ENCODE results near the gene PRR23E.

The PRR23E gene

GRCh38 chr3:127192576-127193232 is at the start of gene PRR23E:
Gene PRR23E, plus strand, starts transcription at chr3:127193131. Its CDS starts 3,555 bp downstream, at chr3:127196686.
- DNase-seq = no peak

- DNase-seq = no peak
Measured at GRCh38 chr3:127143172-127143571, 49.8 kb upstream of the PRR23E start.

- DNase-seq = no peak
Measured at GRCh38 chr3:127144631-127145030, 48.3 kb upstream of the PRR23E start.

DNA sequence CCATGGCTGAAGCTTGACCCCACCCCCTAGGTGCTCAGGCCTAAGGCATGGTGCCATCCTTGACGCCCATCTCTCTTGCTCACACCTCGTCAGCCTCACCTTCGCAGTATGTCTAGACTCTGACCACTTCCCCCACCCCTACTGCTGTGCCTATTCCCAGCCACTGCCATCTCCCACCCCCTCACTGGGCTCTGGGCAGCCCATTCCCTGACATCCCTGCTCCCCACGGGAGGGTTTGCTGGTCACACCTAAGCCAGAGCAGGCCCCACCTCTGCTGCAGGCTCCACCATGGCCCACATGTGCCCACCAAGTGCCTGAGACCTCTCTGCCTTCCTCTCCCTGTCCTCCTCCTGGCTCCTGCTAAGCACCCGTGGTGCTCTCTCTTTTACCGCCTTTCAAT is 47.7 kb upstream of the PRR23E start:
- DNase-seq = no peak

DNA sequence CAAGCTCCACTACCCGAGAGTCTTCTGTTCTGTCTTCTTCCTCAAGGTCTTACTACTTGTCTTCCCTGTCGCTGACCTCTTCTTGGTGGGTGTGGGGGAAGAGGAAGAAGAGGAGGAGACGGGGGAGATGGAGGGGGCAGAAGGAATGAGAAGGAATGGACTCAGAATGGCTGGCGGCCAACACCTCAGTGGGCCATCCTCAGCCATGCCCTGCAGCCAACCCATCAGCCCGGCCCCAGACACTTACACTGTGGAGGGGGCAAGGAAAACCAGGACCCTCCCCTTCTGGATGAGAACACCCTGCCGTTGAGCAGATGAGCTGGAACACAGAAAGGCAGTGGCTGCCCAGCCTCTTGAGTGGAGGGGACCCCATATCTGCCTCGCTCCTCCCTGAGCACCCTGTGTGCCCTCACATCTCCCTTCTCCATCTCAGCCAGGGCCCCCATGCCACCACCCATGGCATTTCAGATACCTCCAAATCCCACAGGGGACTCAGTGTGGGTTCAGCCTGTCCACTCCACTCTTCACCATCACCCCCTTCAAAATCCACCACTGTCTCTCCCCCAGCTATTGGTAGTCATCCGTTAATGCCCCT is 45.5 kb upstream of the PRR23E start:
- DNase-seq = no peak

- no peak for DNase-seq
Measured at GRCh38 chr3:127149621-127150310, 43.2 kb upstream of the PRR23E start.

- DNase-seq = no peak
Measured at GRCh38 chr3:127150513-127151250, 42.2 kb upstream of the PRR23E start.

DNA sequence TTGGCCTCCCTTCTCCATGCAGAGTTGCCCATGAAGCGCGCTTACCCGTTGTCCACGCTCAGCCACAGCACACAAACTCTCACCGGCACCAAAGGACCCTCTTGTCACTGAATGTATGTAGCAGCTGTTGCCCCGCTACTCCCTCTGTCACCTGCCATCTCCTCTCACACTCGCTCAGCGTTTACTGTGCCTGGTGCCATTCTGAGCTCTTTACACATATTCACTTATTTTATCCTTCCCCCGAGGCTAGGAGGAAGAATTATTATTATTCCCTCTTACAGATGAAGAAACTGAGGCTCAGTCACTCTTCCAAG is 41.7 kb upstream of the PRR23E start:
- DNase-seq = no peak

GRCh38 chr3:127151992-127152650 is 40.8 kb upstream of the PRR23E start:
- DNase-seq = no peak

GRCh38 chr3:127152684-127153505 is 40.0 kb upstream of the PRR23E start:
- DNase-seq = no peak

- no peak for DNase-seq
Measured at GRCh38 chr3:127153506-127153815, 39.5 kb upstream of the PRR23E start.

GRCh38 chr3:127156338-127157050 is 36.4 kb upstream of the PRR23E start:
- no peak for DNase-seq

GRCh38 chr3:127157171-127157828 is 35.6 kb upstream of the PRR23E start:
- no peak for DNase-seq

DNA sequence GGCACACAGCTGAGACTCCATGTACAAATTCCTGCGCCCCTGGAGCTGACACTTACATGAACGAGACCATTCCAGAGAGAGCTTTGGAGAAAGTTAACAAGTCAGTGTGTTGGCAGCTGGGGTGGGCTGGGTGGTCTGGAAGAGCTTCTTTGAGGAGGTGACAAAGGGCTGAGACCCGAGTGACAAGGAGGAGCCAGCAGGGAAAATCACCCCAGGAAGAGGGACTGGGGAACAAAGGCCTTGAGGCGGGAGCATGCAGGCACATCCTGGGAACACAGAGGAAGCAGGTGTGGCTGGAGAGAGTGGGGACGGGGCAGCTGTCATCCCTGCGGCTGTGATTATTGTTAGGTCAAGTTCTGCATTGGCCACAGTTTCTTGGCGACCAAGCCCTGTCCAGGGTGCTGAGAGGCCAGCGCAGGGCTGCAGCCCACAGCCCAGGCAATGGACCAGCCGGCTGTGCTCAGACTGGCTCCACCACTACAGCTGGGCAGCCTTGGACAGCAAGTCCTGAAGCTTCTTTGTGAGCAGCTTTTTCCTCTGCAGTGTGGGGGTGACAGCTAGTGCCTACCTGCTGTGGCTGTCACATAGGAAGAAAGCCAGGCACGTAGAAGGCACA is 34.2 kb upstream of the PRR23E start:
- no peak for DNase-seq

- no peak for DNase-seq
Measured at GRCh38 chr3:127159543-127159942, 33.4 kb upstream of the PRR23E start.

- no peak for DNase-seq
Measured at GRCh38 chr3:127161236-127161635, 31.7 kb upstream of the PRR23E start.

- no peak for DNase-seq
Measured at GRCh38 chr3:127161973-127162579, 30.9 kb upstream of the PRR23E start.

GRCh38 chr3:127162947-127163645 is 29.8 kb upstream of the PRR23E start:
- DNase-seq = no peak

DNA sequence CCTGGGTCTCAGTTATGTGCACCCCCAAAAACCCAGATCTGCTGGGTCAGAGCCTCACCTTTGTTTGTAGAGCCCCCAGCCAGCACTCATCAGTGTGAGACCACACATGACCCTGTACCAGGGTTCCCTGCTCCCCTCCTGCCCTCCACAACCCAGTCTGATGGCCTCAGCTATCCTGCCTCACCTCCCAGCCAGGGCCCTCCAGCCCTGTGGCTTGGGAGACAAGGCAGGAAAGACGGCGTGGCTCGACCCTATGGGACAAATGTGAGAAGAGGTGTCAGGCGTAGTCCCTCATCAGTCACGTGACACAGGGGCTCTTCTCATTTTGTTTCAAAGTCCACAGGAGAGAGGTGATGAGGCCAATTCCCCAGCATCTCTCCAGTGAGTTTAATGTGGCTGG is 28.3 kb upstream of the PRR23E start:
- DNase-seq = no peak

- no peak for DNase-seq
Measured at GRCh38 chr3:127165036-127165435, 27.9 kb upstream of the PRR23E start.
